HepG2 (cell line): Measurements from ENCODE around the gene TMEM185B. TPM values are rescaled to one million over a fixed set of nuclear protein-coding genes. Genes with fewer than 3 reads are reported as not detected.
A peak's percentile ranks its signal among the peaks of the same experiment; 100 is the strongest.

ENCODE experiments used
- CEBPG ChIP-seq: IDR thresholded peaks from 2 replicates; pipeline ENCODE4 v1.6.1; 2016
- ERF ChIP-seq: IDR thresholded peaks from 2 replicates; pipeline ENCODE4 v1.6.1; 2018; ENCODE audit warnings: missing biosample characterization, missing genetic modification reagents
- MAFK ChIP-seq, 2 experiments: IDR thresholded peaks in 1 of 2; conservative IDR thresholded peaks in 1 of 2; 2 replicates each; pipeline ENCODE4 v1.6.1; 2011; ENCODE audit warnings: improper control_type of control experiment in 2 of 2, low read length in 2 of 2
- MEIS2 ChIP-seq: sonication (generic); formaldehyde crosslinking; IDR thresholded peaks from 2 replicates; pipeline ENCODE4 v1.9.0; 2021; ENCODE audit warnings: mild to moderate bottlenecking, missing genetic modification reagents
- PHF20 ChIP-seq: sonication (generic); formaldehyde crosslinking; IDR thresholded peaks from 2 replicates; pipeline ENCODE4 v1.5.0; 2020; ENCODE audit warnings: mild to moderate bottlenecking, missing genetic modification reagents
- SMARCC2 ChIP-seq: fragments of 450-650 bp; IDR thresholded peaks from 2 replicates; pipeline ENCODE4 v1.6.1; 2017; ENCODE audit warnings: antibody characterized with exemption, mild to moderate bottlenecking
- ZNF230 ChIP-seq: sonication (generic); formaldehyde crosslinking; IDR thresholded peaks from 2 replicates; pipeline ENCODE4 v1.4.0; 2020; ENCODE audit warnings: mild to moderate bottlenecking, missing genetic modification reagents
- ZNF563 ChIP-seq: sonication (generic); formaldehyde crosslinking; IDR thresholded peaks from 2 replicates; pipeline ENCODE4 v1.8.0; 2022; ENCODE audit warnings: mild to moderate bottlenecking, moderate library complexity, missing genetic modification reagents
- ZSCAN21 ChIP-seq: sonication (generic); formaldehyde crosslinking; IDR thresholded peaks from 2 replicates; pipeline ENCODE4 v1.8.0; 2022; ENCODE audit warnings: mild to moderate bottlenecking, missing genetic modification reagents, moderate library complexity, borderline replicate concordance
- polyA plus RNA-seq, 8 experiments: library from polyadenylated mRNA; depleted of rRNA in 3 of 8; stranded (reverse) in 7 of 8; unstranded in 1 of 8; fragments of >200 nt; fragmentation: Illumina TruSeq in 4 of 8; extraction: Trizol in 4 of 8; gene quantifications; 2 replicates each; pipeline versions ENCODE4 v1.2.1 to v1.2.3, GENCODE V29; 2011 to 2016; ENCODE audit warnings: low read depth in 4 of 8, missing spikeins in 1 of 8, mixed read lengths in 1 of 8; ENCODE audit not compliant: insufficient read depth in 1 of 8
- total RNA-seq, 5 experiments: library from RNA; depleted of rRNA; stranded (reverse); fragments of >200 nt; fragmentation: Illumina TruSeq; extraction: Trizol; gene quantifications; 2 replicates each; pipeline ENCODE4 v1.2.3, GENCODE V29; 2016; ENCODE audit warnings: low read depth in 1 of 5
- TF ChIP-seq, protein P1 (sequence below): sonication (generic); formaldehyde crosslinking; IDR thresholded peaks from 2 replicates; pipeline ENCODE4 v1.9.0; 2021; ENCODE audit warnings: missing genetic modification reagents, borderline replicate concordance
- TF ChIP-seq, protein P2 (sequence below): sonication (generic); formaldehyde crosslinking; IDR thresholded peaks from 2 replicates; pipeline ENCODE4 v1.5.1; 2020; ENCODE audit warnings: missing genetic modification reagents, mild to moderate bottlenecking, borderline replicate concordance
- TF ChIP-seq, protein P3 (sequence below): sonication (generic); formaldehyde crosslinking; IDR thresholded peaks from 2 replicates; pipeline ENCODE4 v1.5.0; 2020; ENCODE audit warnings: missing genetic modification reagents
- TF ChIP-seq, protein P4 (sequence below): sonication (generic); formaldehyde crosslinking; IDR thresholded peaks from 2 replicates; pipeline ENCODE4 v1.9.0; 2021; ENCODE audit warnings: missing genetic modification reagents, borderline replicate concordance
- TF ChIP-seq, protein P5 (sequence below): sonication (generic); formaldehyde crosslinking; IDR thresholded peaks from 2 replicates; pipeline ENCODE4 v1.8.0; 2022; ENCODE audit warnings: mild to moderate bottlenecking, missing genetic modification reagents, moderate library complexity
- TF ChIP-seq, protein P6 (sequence below): sonication (generic); formaldehyde crosslinking; IDR thresholded peaks from 2 replicates; pipeline ENCODE4 v1.8.1; 2022; ENCODE audit warnings: low read depth, mild to moderate bottlenecking, missing genetic modification reagents
- TF ChIP-seq, protein P7 (sequence below): sonication (generic); formaldehyde crosslinking; IDR thresholded peaks from 2 replicates; pipeline ENCODE4 v1.4.0; 2020; ENCODE audit warnings: missing genetic modification reagents

Gene TMEM185B
- total and polyA plus RNA-seq, 2 of the 13 experiments (the other 11 are each of a cell fraction or from before 2014, with no cell fraction given) = 5.6 to 7.0 TPM

DNA sequence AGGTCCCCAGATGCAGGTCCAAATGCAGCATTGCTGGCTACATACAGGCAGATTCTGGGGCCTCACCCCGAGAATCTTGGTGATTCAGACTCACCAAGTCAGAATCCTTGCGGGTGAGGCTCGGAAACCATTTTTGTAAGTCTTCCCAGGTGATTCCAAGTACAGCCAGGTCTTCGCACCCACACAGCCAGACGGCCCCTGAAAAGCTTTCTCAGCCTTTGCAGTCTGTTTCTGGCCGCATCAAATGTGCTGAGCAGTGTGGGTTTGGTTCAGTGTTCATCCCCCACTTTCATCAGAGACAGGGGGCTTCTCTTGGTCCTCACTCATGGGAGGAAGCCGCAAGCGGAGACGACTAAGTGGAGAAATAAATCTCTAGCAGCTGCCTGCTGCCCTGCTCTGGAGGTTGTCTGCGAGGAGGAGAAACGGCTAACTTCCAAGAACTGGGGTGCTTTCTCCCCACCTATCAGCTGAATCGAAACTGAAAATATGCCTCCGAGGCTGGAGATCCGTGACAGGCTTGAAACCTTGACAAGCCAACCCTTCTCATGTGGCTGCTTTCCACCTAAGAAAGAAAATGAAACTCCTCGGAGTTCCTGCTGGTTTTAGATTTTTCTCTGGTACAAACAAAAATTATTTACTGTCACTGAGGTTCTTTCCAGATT is 8.9 kb upstream of the TMEM185B start (continued):
- no peak for TF ChIP-seq ZNF563 (CRISPR knock-in tag)
- TF ChIP-seq, protein P1, sequence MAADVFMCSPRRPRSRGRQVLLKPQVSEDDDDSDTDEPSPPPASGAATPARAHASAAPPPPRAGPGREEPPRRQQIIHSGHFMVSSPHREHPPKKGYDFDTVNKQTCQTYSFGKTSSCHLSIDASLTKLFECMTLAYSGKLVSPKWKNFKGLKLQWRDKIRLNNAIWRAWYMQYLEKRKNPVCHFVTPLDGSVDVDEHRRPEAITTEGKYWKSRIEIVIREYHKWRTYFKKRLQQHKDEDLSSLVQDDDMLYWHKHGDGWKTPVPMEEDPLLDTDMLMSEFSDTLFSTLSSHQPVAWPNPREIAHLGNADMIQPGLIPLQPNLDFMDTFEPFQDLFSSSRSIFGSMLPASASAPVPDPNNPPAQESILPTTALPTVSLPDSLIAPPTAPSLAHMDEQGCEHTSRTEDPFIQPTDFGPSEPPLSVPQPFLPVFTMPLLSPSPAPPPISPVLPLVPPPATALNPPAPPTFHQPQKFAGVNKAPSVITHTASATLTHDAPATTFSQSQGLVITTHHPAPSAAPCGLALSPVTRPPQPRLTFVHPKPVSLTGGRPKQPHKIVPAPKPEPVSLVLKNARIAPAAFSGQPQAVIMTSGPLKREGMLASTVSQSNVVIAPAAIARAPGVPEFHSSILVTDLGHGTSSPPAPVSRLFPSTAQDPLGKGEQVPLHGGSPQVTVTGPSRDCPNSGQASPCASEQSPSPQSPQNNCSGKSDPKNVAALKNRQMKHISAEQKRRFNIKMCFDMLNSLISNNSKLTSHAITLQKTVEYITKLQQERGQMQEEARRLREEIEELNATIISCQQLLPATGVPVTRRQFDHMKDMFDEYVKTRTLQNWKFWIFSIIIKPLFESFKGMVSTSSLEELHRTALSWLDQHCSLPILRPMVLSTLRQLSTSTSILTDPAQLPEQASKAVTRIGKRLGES (CRISPR knock-in tag) = no peak
- TF ChIP-seq, protein P2, sequence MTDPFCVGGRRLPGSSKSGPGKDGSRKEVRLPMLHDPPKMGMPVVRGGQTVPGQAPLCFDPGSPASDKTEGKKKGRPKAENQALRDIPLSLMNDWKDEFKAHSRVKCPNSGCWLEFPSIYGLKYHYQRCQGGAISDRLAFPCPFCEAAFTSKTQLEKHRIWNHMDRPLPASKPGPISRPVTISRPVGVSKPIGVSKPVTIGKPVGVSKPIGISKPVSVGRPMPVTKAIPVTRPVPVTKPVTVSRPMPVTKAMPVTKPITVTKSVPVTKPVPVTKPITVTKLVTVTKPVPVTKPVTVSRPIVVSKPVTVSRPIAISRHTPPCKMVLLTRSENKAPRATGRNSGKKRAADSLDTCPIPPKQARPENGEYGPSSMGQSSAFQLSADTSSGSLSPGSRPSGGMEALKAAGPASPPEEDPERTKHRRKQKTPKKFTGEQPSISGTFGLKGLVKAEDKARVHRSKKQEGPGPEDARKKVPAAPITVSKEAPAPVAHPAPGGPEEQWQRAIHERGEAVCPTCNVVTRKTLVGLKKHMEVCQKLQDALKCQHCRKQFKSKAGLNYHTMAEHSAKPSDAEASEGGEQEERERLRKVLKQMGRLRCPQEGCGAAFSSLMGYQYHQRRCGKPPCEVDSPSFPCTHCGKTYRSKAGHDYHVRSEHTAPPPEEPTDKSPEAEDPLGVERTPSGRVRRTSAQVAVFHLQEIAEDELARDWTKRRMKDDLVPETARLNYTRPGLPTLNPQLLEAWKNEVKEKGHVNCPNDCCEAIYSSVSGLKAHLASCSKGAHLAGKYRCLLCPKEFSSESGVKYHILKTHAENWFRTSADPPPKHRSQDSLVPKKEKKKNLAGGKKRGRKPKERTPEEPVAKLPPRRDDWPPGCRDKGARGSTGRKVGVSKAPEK (CRISPR knock-in tag) = no peak; the same call in 1 of the 2 replicates
- no peak for TF ChIP-seq ZSCAN21 (CRISPR knock-in tag)
- TF ChIP-seq MEIS2 (CRISPR knock-in tag) = 0 out of 2 replicates have a peak, but pooled peaks have one; percentile 45
- no peak for TF ChIP-seq SMARCC2
- TF ChIP-seq MAFK (conservative IDR thresholded peaks at IDR 0.05 in 1 of 2, IDR thresholded peaks at IDR 0.05 in 1 of 2; ENCODE audit: low read length in 2 of 2) = peak; percentile 29 to 64; a peak in 1 of 4 replicates
- TF ChIP-seq, protein P3, sequence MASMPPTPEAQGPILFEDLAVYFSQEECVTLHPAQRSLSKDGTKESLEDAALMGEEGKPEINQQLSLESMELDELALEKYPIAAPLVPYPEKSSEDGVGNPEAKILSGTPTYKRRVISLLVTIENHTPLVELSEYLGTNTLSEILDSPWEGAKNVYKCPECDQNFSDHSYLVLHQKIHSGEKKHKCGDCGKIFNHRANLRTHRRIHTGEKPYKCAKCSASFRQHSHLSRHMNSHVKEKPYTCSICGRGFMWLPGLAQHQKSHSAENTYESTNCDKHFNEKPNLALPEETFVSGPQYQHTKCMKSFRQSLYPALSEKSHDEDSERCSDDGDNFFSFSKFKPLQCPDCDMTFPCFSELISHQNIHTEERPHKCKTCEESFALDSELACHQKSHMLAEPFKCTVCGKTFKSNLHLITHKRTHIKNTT (CRISPR knock-in tag) = no peak
- TF ChIP-seq, protein P4, sequence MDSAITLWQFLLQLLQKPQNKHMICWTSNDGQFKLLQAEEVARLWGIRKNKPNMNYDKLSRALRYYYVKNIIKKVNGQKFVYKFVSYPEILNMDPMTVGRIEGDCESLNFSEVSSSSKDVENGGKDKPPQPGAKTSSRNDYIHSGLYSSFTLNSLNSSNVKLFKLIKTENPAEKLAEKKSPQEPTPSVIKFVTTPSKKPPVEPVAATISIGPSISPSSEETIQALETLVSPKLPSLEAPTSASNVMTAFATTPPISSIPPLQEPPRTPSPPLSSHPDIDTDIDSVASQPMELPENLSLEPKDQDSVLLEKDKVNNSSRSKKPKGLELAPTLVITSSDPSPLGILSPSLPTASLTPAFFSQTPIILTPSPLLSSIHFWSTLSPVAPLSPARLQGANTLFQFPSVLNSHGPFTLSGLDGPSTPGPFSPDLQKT (CRISPR knock-in tag) = no peak
- TF ChIP-seq, protein P5, sequence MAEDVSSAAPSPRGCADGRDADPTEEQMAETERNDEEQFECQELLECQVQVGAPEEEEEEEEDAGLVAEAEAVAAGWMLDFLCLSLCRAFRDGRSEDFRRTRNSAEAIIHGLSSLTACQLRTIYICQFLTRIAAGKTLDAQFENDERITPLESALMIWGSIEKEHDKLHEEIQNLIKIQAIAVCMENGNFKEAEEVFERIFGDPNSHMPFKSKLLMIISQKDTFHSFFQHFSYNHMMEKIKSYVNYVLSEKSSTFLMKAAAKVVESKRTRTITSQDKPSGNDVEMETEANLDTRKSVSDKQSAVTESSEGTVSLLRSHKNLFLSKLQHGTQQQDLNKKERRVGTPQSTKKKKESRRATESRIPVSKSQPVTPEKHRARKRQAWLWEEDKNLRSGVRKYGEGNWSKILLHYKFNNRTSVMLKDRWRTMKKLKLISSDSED (CRISPR knock-in tag) = no peak
- TF ChIP-seq ERF (CRISPR knock-in tag) = no peak
- TF ChIP-seq, protein P6, sequence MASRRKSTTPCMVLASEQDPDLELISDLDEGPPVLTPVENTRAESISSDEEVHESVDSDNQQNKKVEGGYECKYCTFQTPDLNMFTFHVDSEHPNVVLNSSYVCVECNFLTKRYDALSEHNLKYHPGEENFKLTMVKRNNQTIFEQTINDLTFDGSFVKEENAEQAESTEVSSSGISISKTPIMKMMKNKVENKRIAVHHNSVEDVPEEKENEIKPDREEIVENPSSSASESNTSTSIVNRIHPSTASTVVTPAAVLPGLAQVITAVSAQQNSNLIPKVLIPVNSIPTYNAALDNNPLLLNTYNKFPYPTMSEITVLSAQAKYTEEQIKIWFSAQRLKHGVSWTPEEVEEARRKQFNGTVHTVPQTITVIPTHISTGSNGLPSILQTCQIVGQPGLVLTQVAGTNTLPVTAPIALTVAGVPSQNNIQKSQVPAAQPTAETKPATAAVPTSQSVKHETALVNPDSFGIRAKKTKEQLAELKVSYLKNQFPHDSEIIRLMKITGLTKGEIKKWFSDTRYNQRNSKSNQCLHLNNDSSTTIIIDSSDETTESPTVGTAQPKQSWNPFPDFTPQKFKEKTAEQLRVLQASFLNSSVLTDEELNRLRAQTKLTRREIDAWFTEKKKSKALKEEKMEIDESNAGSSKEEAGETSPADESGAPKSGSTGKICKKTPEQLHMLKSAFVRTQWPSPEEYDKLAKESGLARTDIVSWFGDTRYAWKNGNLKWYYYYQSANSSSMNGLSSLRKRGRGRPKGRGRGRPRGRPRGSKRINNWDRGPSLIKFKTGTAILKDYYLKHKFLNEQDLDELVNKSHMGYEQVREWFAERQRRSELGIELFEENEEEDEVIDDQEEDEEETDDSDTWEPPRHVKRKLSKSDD = no peak
- no peak for TF ChIP-seq PHF20
- TF ChIP-seq, protein P7, sequence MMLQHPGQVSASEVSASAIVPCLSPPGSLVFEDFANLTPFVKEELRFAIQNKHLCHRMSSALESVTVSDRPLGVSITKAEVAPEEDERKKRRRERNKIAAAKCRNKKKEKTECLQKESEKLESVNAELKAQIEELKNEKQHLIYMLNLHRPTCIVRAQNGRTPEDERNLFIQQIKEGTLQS = no peak
- 0 out of 2 replicates have a peak, but pooled peaks have one; percentile 17 for TF ChIP-seq ZNF230 (CRISPR knock-in tag)
- no peak for TF ChIP-seq CEBPG (CRISPR knock-in tag)
